Bronchial epithelial cell (primary cell): ENCODE results near the gene DHDH. TPM values are rescaled to one million over a fixed set of nuclear protein-coding genes. Genes with fewer than 3 reads are reported as not detected.

Experiments
- DNase-seq: peaks from one replicate; pipeline ENCODE4 v3.0.0-alpha.2; 2010; ENCODE audit warnings: low read depth
- FAIRE-seq: peaks from 2 replicates; lab custom pipeline; 2011; peaks lifted over from hg19 to GRCh38; lab: Jason Lieb, UNC
- H3K27me3 ChIP-seq: 2 replicates; pipeline ENCODE4 v1.5.1; 2011; ENCODE audit warnings: low read length; ENCODE audit not compliant: control insufficient read depth, insufficient read depth
- H3K36me3 ChIP-seq: 2 replicates; pipeline ENCODE4 v1.5.1; 2011; ENCODE audit warnings: low read length; ENCODE audit not compliant: control insufficient read depth, insufficient read depth
- H3K4me3 ChIP-seq: 2 replicates; pipeline ENCODE4 v1.5.1; 2011; ENCODE audit warnings: mild to moderate bottlenecking, low read depth, low read length, control low read depth
- total RNA-seq: library from RNA; depleted of rRNA; stranded (reverse); fragments of >200 nt; gene quantifications from 2 replicates; pipeline ENCODE4 v1.2.1, GENCODE V29; 2014
- TF ChIP-seq, protein P1 (sequence below): IDR thresholded peaks from 2 replicates; pipeline ENCODE4 v1.5.1; 2011; ENCODE audit warnings: mild to moderate bottlenecking, moderate library complexity, low read length, control low read depth, inconsistent platforms; ENCODE audit not compliant: insufficient read depth, severe bottlenecking

DHDH gene
- total RNA-seq, 1 donor from 2014 or later = 10.8 TPM

DNA sequence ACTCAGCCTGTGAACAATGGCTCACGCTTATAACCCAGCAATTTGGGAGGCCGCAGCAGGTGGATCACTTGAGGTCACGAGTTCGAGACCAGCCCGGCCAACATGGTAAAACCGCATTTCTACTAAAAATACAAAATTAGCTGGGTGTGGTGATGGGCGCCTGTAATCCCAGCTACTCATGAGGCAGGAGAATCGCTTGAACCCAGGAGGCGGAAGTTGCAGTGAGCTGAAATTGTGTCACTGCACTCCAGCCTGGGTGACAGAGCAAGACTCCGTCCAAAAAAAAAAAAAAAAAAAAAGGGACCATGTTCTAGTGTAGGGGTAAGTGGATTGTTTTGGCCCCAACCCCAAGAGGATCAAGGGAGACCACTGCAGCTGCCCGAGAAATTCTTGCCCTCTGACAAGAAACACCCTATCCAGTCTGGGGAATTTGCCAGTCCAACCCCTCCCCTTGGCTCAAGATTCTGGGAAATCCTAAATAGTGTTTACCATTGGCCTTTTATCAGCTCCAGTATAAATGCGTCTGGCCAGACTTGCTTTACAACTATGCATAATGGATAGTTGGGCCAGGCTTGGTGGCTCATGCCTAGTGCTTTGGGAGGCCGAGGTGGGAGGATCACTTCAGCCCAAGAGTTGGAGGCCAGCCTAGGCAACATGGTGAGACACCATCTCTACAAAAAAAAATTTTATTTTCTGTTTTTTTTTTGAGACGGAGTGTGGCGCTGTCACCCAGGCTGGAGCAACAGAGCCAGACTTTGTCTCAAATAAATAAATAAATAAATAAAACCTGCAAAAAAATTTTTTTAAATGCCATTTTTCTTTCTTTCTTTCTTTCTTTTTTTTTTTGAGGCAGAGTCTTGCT, 5.1 kb upstream of the DHDH start:
- FAIRE-seq (no peak), DNase-seq (peak; percentile 35)
- Histone ChIP-seq H3K36me3 (no peaks in the 10 kb centered on the region), H3K27me3 (no peaks in the 10 kb centered on the region), H3K4me3 (no peak overlapping the region)
- TF ChIP-seq, protein P1, sequence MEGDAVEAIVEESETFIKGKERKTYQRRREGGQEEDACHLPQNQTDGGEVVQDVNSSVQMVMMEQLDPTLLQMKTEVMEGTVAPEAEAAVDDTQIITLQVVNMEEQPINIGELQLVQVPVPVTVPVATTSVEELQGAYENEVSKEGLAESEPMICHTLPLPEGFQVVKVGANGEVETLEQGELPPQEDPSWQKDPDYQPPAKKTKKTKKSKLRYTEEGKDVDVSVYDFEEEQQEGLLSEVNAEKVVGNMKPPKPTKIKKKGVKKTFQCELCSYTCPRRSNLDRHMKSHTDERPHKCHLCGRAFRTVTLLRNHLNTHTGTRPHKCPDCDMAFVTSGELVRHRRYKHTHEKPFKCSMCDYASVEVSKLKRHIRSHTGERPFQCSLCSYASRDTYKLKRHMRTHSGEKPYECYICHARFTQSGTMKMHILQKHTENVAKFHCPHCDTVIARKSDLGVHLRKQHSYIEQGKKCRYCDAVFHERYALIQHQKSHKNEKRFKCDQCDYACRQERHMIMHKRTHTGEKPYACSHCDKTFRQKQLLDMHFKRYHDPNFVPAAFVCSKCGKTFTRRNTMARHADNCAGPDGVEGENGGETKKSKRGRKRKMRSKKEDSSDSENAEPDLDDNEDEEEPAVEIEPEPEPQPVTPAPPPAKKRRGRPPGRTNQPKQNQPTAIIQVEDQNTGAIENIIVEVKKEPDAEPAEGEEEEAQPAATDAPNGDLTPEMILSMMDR = no peak

DNA sequence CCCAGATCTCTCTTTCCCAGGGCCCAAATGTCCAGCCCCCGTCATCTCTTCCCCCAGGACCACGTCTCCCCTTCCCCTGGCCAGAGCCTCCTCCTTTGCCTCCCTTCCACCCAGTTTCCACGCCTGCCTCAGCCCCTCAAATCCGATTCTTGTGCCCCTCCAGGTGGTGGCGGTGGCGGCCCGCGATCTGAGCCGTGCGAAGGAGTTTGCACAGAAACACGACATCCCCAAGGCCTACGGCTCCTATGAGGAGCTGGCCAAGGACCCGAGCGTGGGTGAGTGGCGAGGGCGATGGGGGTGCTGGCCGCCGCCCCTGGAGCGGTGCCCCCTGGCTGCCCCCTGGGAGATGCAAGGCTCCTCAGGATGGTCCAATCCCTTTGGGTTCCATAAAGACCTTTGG, 1.3 kb downstream of the DHDH start:
- TF ChIP-seq, protein P1 = no peak
- Histone ChIP-seq H3K27me3 (no peaks in the 10 kb centered on the region), H3K4me3 (no peak overlapping the region), H3K36me3 (no peaks in the 10 kb centered on the region)
- DNase-seq = no peak
- FAIRE-seq = no peak

DNA sequence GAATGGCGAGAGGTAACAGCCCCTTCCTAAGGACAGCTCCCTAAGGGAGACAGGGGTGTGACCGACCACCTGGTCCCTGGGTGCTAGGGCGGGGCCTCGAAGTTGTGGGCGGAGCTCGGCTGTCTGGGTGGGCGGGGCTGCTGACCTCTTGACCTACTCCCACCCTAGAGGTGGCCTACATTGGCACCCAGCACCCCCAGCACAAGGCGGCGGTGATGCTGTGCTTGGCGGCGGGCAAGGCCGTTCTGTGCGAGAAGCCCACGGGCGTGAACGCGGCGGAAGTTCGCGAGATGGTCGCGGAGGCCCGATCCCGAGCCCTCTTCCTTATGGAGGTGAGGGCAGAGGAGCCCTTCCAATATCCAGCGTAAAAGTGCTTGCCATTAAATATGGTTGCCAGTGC, 2.4 kb downstream of the DHDH start:
- FAIRE-seq = no peak
- TF ChIP-seq, protein P1 = no peak
- DNase-seq = no peak
- no peak overlapping the region for H3K4me3 ChIP-seq
- H3K36me3 ChIP-seq = no peaks in the 10 kb centered on the region
- H3K27me3 ChIP-seq = no peaks in the 10 kb centered on the region

DNA sequence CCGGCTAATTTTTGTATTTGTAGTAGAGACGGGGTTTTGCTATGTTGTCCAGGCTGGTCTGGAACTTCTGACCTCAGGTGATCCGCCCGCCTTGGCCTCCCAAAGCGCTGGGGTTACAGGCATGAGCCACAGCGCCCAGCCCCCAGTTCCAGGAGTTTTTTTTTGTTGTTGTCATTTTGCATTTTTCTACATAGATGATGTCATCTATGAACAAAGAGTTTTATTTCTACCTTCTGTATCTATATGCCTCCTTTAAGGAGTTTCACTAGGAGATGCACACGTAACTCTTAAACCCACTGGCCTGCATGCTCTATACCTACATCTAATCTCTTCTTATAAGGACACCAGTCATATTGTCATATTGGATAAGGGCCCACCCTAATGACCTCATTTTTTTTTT, 4.8 kb downstream of the DHDH start:
- no peaks in the 10 kb centered on the region for H3K27me3 ChIP-seq
- no peaks in the 10 kb centered on the region for H3K36me3 ChIP-seq
- DNase-seq = no peak
- FAIRE-seq = no peak
- H3K4me3 ChIP-seq = no peak overlapping the region
- TF ChIP-seq, protein P1 = no peak

DNA sequence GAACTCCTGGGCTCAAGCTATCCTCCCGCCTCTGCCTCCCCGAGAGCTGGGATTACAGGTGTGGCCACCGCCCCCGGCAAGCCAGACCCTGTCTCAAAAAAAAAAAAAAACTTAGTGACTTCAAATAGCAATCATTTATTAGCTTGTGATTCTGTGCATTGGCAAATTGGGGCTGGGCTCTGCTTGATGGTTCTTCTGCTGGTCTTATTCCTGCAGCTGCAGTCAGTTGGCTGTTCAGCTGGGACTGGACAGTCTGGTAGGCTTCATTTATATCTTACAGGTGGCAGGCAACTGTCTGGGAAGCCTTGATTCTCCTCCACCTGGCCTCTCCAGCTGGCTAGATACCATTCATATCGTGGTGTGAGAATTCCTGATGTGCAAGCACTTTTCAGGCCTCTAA, 7.4 kb downstream of the DHDH start:
- H3K36me3 ChIP-seq = no peaks in the 10 kb centered on the region
- no peak overlapping the region for H3K4me3 ChIP-seq
- no peaks in the 10 kb centered on the region for H3K27me3 ChIP-seq
- DNase-seq (no peak), FAIRE-seq (no peak)
- TF ChIP-seq, protein P1 = no peak
